Keratinocyte (primary cell): ENCODE measurements around the gene POR.

Source experiments
- CTCF ChIP-seq, 3 experiments: IDR thresholded peaks in 1 of 3; conservative IDR thresholded peaks in 1 of 3; optimal IDR thresholded peaks in 1 of 3; 2 replicates in 2 of 3; 3 replicates in 1 of 3; pipeline versions ENCODE3 to v1.5.1; 2011; ENCODE audit warnings: low read length in 3 of 3, mild to moderate bottlenecking in 3 of 3, moderate library complexity in 2 of 3, control low read depth in 1 of 3, inconsistent platforms in 1 of 3; ENCODE audit not compliant: insufficient read depth in 2 of 3; ENCODE audit errors: extremely low read depth in 1 of 3
- EZH2 ChIP-seq: IDR thresholded peaks from one replicate; pipeline ENCODE4 v1.6.1; 2012; ENCODE audit warnings: inconsistent platforms, mild to moderate bottlenecking, low read length, moderate library complexity

GRCh38 chr7:75916259-75916658 is 1.3 kb downstream of the POR start:
- TF ChIP-seq CTCF (optimal IDR thresholded peaks at IDR 0.05 in 1 of 3, IDR thresholded peaks at IDR 0.05 in 1 of 3, conservative IDR thresholded peaks at IDR 0.05 in 1 of 3; ENCODE audit: extremely low read depth in 1 of 3, insufficient read depth in 2 of 3, low read length in 3 of 3) (no peak), EZH2 (no peak)
